K562 (cell line): ENCODE data around the gene B3GNT7. TPM values are rescaled to one million over a fixed set of nuclear protein-coding genes. Genes with fewer than 3 reads are reported as not detected.

Experiments
- ATAC-seq: fragments of 200-7000 bp; cut with Tn5 transposase; 3 replicates; pipeline ENCODE4 v1.9.1; 2020; ENCODE audit warnings: moderate library complexity
- BruUV-seq: library from RNA; stranded (reverse); fragments of 400-500 nt; replicated peaks from 2 replicates; lab custom pipeline; 2021; lab: Mats Ljungman, UMichigan
- CTCF ChIA-PET: fragments of 300-600 bp; formaldehyde crosslinking; extraction: SDS; loops from one replicate; lab custom pipeline; 2021; ENCODE audit warnings: low intra/inter-chr PET ratio; lab: Yijun Ruan, JAX
- POLR2A ChIA-PET: fragments of 300-600, 350-650 bp; sonication (Branson Sonifier 250); formaldehyde crosslinking; extraction: SDS; loops from one replicate; lab custom pipeline; 2021; ENCODE audit warnings: antibody characterized with exemption, inconsistent platforms; lab: Yijun Ruan, JAX
- DNase-seq, 4 experiments: peaks; one replicate each; pipeline versions ENCODE4 v3.0.0 to v3.0.0-alpha.2; 2011 to 2018; ENCODE audit warnings: low spot score in 3 of 4, mixed read lengths in 3 of 4; ENCODE audit errors: extremely low read depth in 1 of 4
- FAIRE-seq: peaks from 2 replicates; lab custom pipeline; 2011; peaks lifted over from hg19 to GRCh38; lab: Jason Lieb, UNC
- H2AFZ ChIP-seq: 2 replicates; pipeline ENCODE4 v1.6.0; 2011; ENCODE audit warnings: low read depth, low read length, control low read depth, inconsistent platforms
- H3K27ac ChIP-seq: fragments of 200-600 bp; 3 replicates; pipeline ENCODE4 v1.8.0; 2011; ENCODE audit warnings: low read depth, mild to moderate bottlenecking, control low read depth, inconsistent platforms, low read length, moderate library complexity, mixed read lengths; ENCODE audit errors: extremely low read depth
- H3K27me3 ChIP-seq, 2 experiments: fragments of 300-600 bp in 1 of 2; 2 replicates in 1 of 2; 3 replicates in 1 of 2; pipeline versions ENCODE4 v1.6.0 to v1.8.0; 2011; ENCODE audit warnings: inconsistent platforms in 2 of 2, low read length in 2 of 2, mild to moderate bottlenecking in 1 of 2, mixed read lengths in 1 of 2, moderate library complexity in 1 of 2; ENCODE audit not compliant: control insufficient read depth in 2 of 2, insufficient read depth in 2 of 2
- H3K36me3 ChIP-seq: fragments of 300-600 bp; 3 replicates; pipeline ENCODE4 v1.8.0; 2011; ENCODE audit warnings: mild to moderate bottlenecking, low read length, inconsistent platforms; ENCODE audit not compliant: control insufficient read depth, insufficient read depth
- H3K4me1 ChIP-seq, 2 experiments: fragments of 200-600 bp in 1 of 2; replicated peaks in 1 of 2; 2 replicates in 1 of 2; 3 replicates in 1 of 2; pipeline versions ENCODE4 v1.5.1 to v1.8.0; 2011; ENCODE audit warnings: inconsistent platforms in 2 of 2, low read length in 2 of 2, mild to moderate bottlenecking in 1 of 2, mixed read lengths in 1 of 2, moderate library complexity in 1 of 2; ENCODE audit not compliant: control insufficient read depth in 2 of 2, insufficient read depth in 2 of 2
- H3K4me2 ChIP-seq: 2 replicates; pipeline ENCODE4 v1.6.1; 2011; ENCODE audit warnings: low read length, control low read depth, inconsistent platforms, mixed read lengths; ENCODE audit not compliant: insufficient read depth
- H3K4me3 ChIP-seq: fragments of 200-600 bp; sonication (generic), shearing (Covaris generic); 2 replicates; pipeline ENCODE4 v1.5.1; 2016; ENCODE audit warnings: control low read depth, inconsistent platforms
- H3K79me2 ChIP-seq: fragments of 200-600 bp; 3 replicates; pipeline ENCODE4 v1.8.0; 2011; ENCODE audit warnings: low read length, inconsistent platforms; ENCODE audit not compliant: control insufficient read depth, insufficient read depth
- H3K9ac ChIP-seq, 2 experiments: 2 replicates each; pipeline versions ENCODE4 v1.6.0 to v1.6.1; 2011; ENCODE audit warnings: low read depth in 2 of 2, low read length in 2 of 2, control low read depth in 1 of 2, inconsistent platforms in 1 of 2, mild to moderate bottlenecking in 1 of 2, mixed read lengths in 1 of 2; ENCODE audit not compliant: insufficient read depth in 1 of 2
- H3K9me1 ChIP-seq: one replicate; pipeline ENCODE4 v1.6.0; 2011; ENCODE audit warnings: inconsistent platforms, mild to moderate bottlenecking, low read length, moderate library complexity; ENCODE audit not compliant: control insufficient read depth, insufficient read depth
- H3K9me3 ChIP-seq: replicated peaks from 2 replicates; pipeline ENCODE4 v1.5.1; 2011; ENCODE audit warnings: low read depth, low read length, inconsistent platforms; ENCODE audit not compliant: control insufficient read depth, insufficient read depth
- H4K20me1 ChIP-seq: replicated peaks from 2 replicates; pipeline ENCODE4 v1.6.1; 2011; ENCODE audit warnings: low read length, inconsistent platforms, mixed read lengths; ENCODE audit not compliant: control insufficient read depth, insufficient read depth
- HEY1 ChIP-seq: fragments of 250-450 bp; sonication (Bioruptor Pico); IDR thresholded peaks from 2 replicates; pipeline ENCODE4 v1.5.0; 2020; ENCODE audit warnings: mild to moderate bottlenecking, moderate library complexity, borderline replicate concordance
- MLX ChIP-seq, 2 experiments: fragments of 450-650 bp in 1 of 2; sonication (generic) in 1 of 2; formaldehyde crosslinking; conservative IDR thresholded peaks; 2 replicates each; pipeline versions ENCODE4 v1.4.0 to v1.8.1; 2020 to 2022; ENCODE audit warnings: mild to moderate bottlenecking in 1 of 2, missing genetic modification reagents in 1 of 2
- NFIC ChIP-seq: fragments of 450-650 bp; IDR thresholded peaks from 2 replicates; pipeline ENCODE4 v1.6.1; 2017; ENCODE audit warnings: mild to moderate bottlenecking, inconsistent platforms
- WGBS: fragments of 100-300 bp; shearing (Covaris generic); methylation state at CpG from one replicate; pipeline ENCODE4 v1.1.6; 2016; ENCODE audit warnings: low coverage, mixed read lengths; ENCODE audit not compliant: insufficient coverage; ENCODE audit errors: missing lambda C conversion rate; 5-methylcytosine and 5-hydroxymethylcytosine counted together
- in situ Hi-C: fragments of 300-500 bp; cut with MboI; formaldehyde crosslinking; loops from 4 replicates; pipeline ENCODE4 v1.15.0; 2018; ENCODE audit warnings: inconsistent platforms, mixed read lengths
- intact Hi-C: fragments of 100-400 bp; cut with micrococcal nuclease; formaldehyde crosslinking; loops from 2 replicates; pipeline ENCODE4 v1.14.2; 2022
- polyA plus RNA-seq, 8 experiments: library from polyadenylated mRNA; depleted of rRNA in 4 of 8; stranded (reverse) in 5 of 8; unstranded in 3 of 8; fragments of >200 nt; fragmentation: Nextera tagmentation in 2 of 8; fragmentation: Illumina TruSeq in 1 of 8; extraction: Ambion mirVana in 2 of 8; extraction: Trizol in 1 of 8; gene quantifications; 2 replicates each; pipeline versions ENCODE4 v1.2.1 to v1.2.3, GENCODE V29; 2011 to 2014; ENCODE audit warnings: inconsistent platforms in 1 of 8, missing spikeins in 1 of 8
- total RNA-seq, 7 experiments: library from RNA; depleted of rRNA in 6 of 7; stranded (reverse); fragments of >200 nt in 6 of 7; fragmentation: Illumina TruSeq in 2 of 7; extraction: Trizol in 2 of 7; gene quantifications; 2 replicates each; pipeline versions ENCODE4 v1.2.1 to v1.2.3, GENCODE V29; 2011 to 2021; ENCODE audit warnings: low replicate concordance in 1 of 7
- TF ChIP-seq, protein P1 (sequence below): sonication (generic); formaldehyde crosslinking; IDR thresholded peaks from 2 replicates; pipeline ENCODE4 v1.8.0; 2023; ENCODE audit warnings: mild to moderate bottlenecking, missing genetic modification reagents

Gene B3GNT7
- total and polyA plus RNA-seq, 9 of the 15 experiments (the other 6 are each of a cell fraction or from before 2014, with no cell fraction given), result 0.20 TPM; not detected in 8

DNA sequence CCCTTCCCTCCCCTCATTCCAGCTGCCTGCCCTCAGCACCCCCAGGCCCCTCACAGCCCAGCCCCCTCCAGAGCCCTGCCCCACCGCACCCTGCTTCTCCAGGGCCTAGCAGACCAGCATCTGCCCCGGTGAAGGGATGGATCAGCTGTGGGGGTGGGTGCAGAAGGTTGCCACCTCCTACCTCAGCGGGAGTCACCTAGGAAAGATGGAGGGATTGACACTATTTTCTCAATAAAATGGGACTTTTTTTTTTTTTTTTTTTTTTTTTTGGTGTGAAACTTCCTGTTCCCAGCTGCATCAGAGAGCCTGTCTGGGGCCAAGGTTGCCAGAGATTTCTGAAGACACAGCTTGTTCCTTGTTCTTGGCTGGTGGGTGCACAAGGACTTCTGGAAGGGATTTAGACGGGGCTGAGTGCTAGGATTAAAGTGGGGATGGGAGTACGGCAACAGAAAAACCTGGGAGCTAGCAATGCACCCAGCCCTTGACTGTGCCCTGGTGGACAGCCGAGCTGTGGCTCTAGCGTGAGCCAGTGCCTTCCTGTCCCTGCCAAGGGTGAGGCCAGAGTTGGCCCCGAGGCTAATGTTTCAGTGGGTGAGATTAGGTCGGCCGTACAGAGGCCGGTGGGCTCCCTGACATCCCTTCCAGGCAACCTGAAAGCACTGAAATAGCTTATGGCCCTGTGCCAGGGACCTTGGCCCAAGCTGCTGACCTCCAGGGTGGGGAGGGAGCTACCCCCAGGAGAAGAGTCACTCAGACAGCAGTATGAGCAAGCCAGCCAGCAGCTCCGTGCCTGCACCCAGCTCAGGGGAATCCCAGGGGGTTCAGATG, 4.6 kb downstream of the B3GNT7 start:
- Histone ChIP-seq H3K4me1 (peaks cover 4 to 12% of the 10 kb centered on the region in 2 experiments; a peak in 4 of 5 replicates), H3K4me3 (no peak overlapping the region), H3K79me2 (no peaks in the 10 kb centered on the region), H3K9ac (peak overlapping the region in 1 of 2 experiments; percentile 68; a peak in 2 of 4 replicates), H3K9me1 (no peaks in the 10 kb centered on the region), H3K9me3 (no peaks in the 10 kb centered on the region), H4K20me1 (no peaks in the 10 kb centered on the region), H3K27me3 (peaks cover 0 to 16% of the 10 kb centered on the region in 2 experiments; a peak in 2 of 5 replicates), H3K36me3 (no peaks in the 10 kb centered on the region), H2AFZ (peak overlapping the region; percentile 55), H3K4me2 (peak overlapping the region; percentile 49; the same call in 1 of the 2 replicates), H3K27ac (no peak overlapping the region; the same call in 2 of the 3 replicates)
- intact Hi-C loops, result loop anchor here (5.0 to 10.0 kb wide), 2 partner anchors 105 to 173 kb away; no protein-coding TSS in a partner anchor
- FAIRE-seq (no peak), ATAC-seq (peak; percentile 72), DNase-seq (peak in 1 of 4 experiments; percentile 36)
- in situ Hi-C loops, result no loop called here
- peak; percentile 69 for TF ChIP-seq NFIC
- TF ChIP-seq HEY1 (CRISPR knock-in tag), result no peak
- TF ChIP-seq, protein P1, sequence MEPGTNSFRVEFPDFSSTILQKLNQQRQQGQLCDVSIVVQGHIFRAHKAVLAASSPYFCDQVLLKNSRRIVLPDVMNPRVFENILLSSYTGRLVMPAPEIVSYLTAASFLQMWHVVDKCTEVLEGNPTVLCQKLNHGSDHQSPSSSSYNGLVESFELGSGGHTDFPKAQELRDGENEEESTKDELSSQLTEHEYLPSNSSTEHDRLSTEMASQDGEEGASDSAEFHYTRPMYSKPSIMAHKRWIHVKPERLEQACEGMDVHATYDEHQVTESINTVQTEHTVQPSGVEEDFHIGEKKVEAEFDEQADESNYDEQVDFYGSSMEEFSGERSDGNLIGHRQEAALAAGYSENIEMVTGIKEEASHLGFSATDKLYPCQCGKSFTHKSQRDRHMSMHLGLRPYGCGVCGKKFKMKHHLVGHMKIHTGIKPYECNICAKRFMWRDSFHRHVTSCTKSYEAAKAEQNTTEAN (CRISPR knock-in tag), result no peak
- no peak for TF ChIP-seq MLX (CRISPR knock-in tag; conservative IDR thresholded peaks at IDR 0.05)
- ChIA-PET POLR2A (interaction anchor here (0.6 kb wide), 1 partner anchor 33 kb away, joined by 3 read pairs; no protein-coding TSS in a partner anchor), CTCF (interaction anchor here (0.7 kb wide), 1 partner anchor 1407 kb away, joined by 3 read pairs; no protein-coding TSS in a partner anchor)
- BruUV-seq, result no TSS peak
- WGBS, result 10% methylated on average over 9 of the region's 12 CpGs
